GM18861 (cell line): Measurements from ENCODE around the gene LCLAT1.

Experiments used
- ATAC-seq: cut with Tn5 transposase; IDR thresholded peaks from one replicate; pipeline ENCODE4 v1.9.1; 2021; ENCODE audit not compliant: unreplicated experiment

The LCLAT1 gene

DNA sequence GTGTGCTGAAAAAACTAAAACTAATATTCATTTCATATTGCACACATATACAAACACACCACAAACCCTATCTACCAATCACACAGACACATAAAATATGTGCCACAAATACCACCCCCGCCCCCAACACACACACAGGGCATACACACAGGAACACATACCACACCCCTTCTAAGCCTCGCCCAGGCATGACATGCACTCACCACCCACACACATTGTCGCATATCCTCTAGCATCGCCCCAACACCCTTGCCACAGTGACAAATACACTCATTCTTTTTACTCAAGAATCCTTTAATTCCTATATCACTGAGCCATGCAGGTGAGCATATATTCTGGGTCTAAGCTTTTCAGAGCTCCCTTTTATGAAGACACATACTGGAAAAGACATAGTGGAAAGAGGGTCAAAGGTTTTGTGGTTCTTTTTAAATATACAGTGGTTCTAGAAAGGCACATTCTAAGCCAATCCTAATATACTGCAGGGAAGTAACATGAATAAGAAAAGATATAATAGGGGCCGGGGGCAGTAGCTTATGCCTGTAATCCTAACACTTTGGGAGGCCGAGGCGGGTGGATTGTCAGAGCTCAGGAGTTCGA is 24.5 kb upstream of the LCLAT1 start:
- ATAC-seq: peak; percentile 80

- ATAC-seq: no peak
Measured at GRCh38 chr2:30424231-30424630, 22.8 kb upstream of the LCLAT1 start.

DNA sequence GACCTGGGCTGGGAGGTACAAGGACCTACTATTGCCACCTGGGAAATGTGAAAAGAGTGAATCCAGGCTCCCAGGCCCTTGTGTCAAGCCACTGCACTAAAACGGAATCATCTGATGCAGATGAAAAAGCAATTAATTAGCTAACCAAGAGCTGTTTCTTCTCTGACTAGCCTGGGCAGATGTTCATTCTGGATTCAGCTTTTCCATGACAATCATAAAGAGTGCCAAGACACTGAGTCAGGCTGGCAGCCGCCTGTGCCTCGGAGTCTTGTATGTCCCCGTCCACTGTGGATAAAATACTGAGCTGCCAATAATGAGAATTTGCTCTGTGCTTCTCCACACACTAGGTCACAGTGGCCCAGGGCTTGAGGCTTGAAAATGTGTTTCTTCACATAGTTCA is 21.7 kb upstream of the LCLAT1 start:
- no peak for ATAC-seq

DNA sequence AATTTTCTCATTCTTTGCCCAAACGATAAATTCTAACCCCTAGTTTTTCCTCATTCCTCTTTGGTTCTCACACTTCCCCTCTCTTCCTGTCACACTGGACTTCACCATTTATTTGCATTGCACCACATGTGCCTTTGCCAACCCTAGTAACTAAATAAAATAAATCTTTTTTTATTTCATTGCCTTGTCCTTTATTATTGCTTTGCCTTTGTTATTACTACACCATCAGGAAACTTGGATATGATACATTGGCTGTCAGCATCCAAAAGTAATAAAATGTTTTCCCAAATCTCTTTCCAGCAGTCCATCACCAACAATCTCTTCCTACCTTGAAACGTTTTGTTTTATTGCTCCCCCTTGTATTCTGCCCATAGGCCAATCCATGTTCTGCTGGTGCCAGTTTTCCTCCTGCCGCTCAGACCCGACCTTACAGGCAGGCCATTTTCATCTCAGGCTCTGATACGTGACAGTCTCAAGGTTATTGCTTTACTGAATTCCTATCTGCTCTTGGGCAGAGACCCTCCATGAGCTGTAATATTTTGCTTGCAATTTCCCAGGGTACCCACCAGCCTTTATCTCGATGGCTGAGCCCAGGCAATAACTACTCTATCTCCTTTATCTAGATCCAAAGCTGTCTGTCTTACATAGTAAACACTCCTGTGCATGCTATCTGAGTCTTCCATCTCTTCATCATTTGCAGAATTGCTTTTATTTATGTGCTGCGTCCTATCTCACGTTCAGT is 19.3 kb upstream of the LCLAT1 start:
- ATAC-seq: no peak

- no peak for ATAC-seq
Measured at GRCh38 chr2:30428348-30428662, 18.7 kb upstream of the LCLAT1 start.

GRCh38 chr2:30428827-30429461 is 18.1 kb upstream of the LCLAT1 start:
- no peak for ATAC-seq

- ATAC-seq: no peak
Measured at GRCh38 chr2:30433541-30434299, 13.3 kb upstream of the LCLAT1 start.

- no peak for ATAC-seq
Measured at GRCh38 chr2:30434708-30435107, 12.3 kb upstream of the LCLAT1 start.

DNA sequence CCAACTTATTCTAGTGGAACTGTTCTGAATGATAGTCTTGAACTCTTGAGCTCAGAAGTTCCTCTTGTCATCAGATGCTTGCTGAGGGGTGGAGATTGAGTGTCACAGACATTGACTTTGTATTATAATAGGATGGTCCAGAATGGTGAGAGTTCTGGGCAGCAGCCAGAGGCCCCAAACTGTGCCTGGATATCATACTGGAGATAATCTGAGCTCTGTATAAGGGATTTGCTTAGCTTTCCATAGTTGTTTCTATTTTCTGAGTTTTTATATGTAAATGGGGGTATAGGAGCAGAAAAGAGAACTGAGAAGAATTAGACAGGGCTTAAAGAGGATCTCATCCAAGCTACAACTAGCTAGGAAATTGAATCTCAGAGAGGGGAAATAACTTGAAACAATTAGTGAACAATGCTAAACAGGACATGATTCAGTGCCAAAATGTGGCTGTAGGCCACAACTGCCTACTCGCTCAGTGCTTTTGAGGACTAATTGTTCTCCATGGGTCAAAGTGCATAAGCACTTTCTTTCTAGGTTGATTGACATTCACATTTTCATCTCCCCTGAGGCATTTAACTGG is 10.1 kb upstream of the LCLAT1 start:
- no peak for ATAC-seq

- no peak for ATAC-seq
Measured at GRCh38 chr2:30437809-30438548, 9.1 kb upstream of the LCLAT1 start.

- no peak for ATAC-seq
Measured at GRCh38 chr2:30439296-30439695, 7.8 kb upstream of the LCLAT1 start.

DNA sequence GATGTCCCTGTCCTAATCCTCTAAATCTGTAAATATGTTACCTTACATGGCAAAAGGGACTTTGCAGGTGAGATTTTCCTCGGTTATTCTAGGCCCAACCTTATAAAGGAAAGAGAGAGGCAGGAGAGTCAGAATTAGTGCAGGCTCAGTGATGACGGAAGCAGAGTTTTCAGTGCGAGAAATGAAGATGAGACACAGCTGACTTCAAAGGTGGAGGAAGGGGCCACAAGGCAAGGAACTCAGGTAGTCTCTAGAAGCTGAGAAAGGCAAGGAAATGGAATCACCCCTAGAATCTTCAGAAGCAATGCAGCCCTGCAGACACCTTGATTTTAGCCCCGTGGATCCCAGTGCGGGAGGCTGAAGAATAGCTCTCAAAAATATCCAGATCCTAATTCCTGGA is 7.2 kb upstream of the LCLAT1 start:
- no peak for ATAC-seq

GRCh38 chr2:30441023-30441422 is 6.0 kb upstream of the LCLAT1 start:
- ATAC-seq: no peak

DNA sequence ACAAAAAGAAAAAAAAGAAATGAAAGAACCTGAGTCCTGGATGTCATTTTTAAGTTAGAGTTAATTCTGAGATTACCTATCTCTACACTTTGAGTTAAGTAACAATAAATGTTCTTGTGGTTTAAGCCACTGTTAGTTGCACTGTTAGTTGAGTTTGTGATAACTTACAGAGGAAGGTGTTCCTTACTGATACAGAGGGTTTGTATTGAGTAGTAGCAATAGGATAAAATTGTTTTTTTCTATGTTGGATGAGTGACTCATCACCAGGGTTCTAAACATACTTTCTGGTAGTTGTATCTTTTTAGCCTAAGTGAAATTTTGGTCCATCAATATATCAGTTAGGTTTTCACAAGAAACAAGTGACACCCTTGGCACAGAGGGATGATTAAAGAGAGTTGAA is 4.0 kb upstream of the LCLAT1 start:
- ATAC-seq: no peak

DNA sequence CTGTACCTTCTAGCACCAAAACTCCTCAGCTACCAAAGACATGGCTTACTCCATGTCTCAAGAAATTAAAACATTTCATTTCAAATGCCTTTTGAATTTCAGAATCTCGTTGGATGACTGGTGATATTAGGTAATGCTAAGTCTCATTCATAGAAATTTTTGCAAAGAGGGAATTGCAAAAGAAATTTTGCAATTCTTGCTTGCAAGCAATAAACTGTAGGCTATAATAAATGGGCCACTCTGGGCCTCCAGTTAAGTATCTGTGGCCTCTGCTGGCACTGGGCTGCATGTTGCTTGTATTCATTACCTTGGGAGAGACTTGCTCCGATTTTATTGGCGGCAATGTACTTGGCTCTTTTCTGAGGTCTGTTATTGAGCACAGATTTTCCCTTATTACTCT is 2.8 kb upstream of the LCLAT1 start:
- ATAC-seq: no peak

- ATAC-seq: no peak
Measured at GRCh38 chr2:30445266-30445821, 1.7 kb upstream of the LCLAT1 start.

GRCh38 chr2:30446602-30447148 is 371 bp upstream of the LCLAT1 start:
- no peak for ATAC-seq

GRCh38 chr2:30448308-30448707 is 1.3 kb downstream of the LCLAT1 start:
- ATAC-seq: no peak

DNA sequence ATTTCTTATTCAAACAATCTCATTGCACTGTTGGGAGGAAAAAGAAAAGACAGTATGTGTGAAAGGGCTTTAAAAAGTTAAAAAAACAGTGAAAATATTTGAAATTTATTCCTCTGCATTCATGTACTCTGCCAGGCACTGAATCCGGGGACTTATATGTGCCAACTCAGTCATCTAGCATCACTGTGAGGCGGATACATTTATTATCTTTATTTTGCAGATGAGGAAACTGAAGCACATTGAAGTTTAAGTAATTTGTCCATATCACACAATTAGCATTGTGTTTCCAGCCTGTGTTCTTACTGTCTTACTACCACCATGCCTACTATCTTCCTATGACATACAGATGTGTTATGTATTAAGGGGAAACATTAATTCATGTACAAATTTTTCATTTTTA is 1.8 kb downstream of the LCLAT1 start:
- no peak for ATAC-seq

DNA sequence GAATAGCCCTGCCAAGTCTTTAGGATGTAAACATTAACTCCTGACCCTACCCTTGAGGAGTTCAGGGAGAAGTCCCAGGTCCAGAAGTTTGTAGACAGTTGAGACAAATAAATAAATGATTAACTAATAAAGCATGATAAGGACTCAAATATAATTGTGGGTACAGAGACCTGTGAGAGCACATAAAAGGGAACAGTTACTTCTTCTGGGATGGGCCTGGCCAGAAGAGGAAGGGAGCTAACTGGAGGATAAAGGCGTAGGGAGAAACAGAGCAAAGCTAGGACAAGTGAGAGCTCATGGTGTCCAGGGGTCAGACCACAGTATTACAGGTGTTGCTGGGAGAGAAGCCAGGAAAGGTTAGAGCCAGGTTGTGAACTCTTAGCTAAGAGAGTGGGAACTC is 3.0 kb downstream of the LCLAT1 start:
- ATAC-seq: no peak
